Activated CD4-positive, CD25-positive, alpha-beta regulatory T cell (primary cell): ENCODE data around the gene CCS.
"Not testable (repeated sequence)": the region's sequence is repeated elsewhere in the genome, so short reads cannot be mapped to it uniquely, and the experiment has no call there.

Experiments
- DNase-seq, 4 experiments: peaks; one replicate each; lab custom pipeline; 2025; lab: John Stamatoyannopoulos, UW

Gene CCS

DNA sequence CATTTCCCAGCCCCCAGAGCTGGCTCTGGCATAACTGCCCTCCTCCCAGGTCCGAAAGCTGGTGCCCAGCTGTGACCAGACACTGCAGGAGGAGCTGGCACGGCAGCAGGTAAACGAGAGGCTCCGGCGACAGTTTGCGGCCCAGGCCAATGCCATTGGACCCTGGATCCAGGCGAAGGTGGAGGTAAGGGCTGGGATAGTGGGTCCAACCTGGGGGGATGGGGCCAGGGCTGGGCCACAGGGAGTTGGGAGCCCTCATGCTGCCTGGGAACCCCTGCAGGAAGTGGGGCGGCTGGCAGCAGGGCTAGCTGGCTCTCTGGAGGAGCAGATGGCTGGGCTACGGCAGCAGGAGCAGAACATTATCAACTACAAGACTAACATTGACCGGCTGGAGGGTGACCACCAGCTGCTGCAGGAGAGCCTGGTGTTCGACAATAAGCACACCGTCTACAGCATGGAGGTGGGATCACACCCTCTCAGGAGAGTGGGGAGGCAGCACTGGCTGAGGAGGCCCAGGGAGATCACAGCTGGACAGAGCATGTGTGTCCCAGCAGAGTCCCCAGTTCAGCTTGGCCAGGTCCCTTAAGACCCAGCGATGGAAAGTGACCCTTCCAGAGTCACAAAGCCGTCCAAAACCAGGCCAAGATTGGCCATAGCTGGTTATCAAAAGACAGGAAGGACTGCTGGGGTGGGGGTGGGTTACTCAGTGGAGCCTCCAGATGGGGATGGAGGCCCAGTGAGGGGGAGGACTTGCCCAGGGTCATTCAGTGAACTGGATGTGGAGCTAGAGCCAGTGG is 31.6 kb upstream of the CCS start:
- no peak for DNase-seq

GRCh38 chr11:66561975-66562248 is 31.1 kb upstream of the CCS start:
- DNase-seq: no peak

- DNase-seq: no peak
Measured at GRCh38 chr11:66562275-66562674, 30.7 kb upstream of the CCS start.

- no peak for DNase-seq
Measured at GRCh38 chr11:66562907-66563583, 29.9 kb upstream of the CCS start.

DNA sequence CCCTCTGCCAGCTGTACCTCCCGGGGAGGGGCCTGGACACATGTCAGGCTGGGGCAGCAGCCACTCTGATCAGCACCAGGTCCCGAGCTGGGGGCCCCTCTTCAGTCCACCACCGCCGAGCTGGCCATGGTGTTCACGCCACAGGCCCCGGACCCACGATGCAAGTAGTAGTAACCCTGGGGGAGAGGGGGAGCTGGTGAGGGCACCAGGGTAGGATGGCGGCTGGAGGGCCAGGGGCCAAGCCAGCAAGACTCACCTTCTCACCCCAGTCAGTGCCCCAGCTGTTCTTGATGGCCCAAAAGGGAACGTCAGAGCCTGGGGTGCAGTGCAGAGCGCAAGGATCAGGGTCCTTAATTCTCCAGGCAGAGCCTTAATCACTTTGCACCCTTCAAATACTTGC is 29.2 kb upstream of the CCS start:
- no peak for DNase-seq

DNA sequence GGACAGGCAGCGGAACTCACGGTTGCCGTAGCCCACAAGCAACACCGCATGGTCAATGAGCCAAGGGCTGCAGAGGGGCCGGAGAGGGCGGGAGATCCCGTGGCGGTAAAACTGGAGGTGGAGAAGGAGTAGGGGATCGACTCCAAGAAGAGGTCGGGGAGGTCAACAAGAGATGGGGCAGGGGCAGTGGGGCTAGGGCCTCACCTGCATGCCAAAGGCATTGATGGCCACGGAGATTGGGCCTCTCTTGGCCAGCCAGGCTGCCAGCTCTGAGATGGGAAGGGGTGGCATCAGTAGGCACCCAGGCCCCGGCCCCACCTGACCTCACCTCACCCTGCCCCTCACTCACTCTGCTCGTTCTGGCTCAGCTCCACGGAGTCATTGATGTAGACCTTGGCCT is 28.4 kb upstream of the CCS start:
- no peak for DNase-seq

DNA sequence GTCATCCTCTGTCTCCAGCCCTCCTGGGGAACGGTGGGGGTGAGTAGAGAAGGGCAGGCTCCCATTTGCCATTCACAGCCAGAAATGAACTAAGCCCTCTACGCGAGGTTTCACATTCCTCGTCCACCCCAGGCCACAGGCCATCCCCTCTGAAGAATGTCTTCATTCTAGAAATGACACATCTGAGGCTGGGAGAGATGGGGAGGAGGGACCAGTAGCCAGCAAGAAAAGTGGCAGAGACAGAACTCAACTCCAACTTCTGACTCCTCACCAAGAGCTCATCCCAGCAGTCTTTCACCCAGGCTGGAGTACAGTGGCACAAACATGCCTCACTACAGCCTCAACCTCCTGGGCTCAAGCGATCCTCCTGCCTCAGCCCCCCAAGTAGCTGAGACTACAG is 28.0 kb upstream of the CCS start:
- DNase-seq: no peak

GRCh38 chr11:66566221-66566620 is 26.8 kb upstream of the CCS start:
- no peak for DNase-seq

DNA sequence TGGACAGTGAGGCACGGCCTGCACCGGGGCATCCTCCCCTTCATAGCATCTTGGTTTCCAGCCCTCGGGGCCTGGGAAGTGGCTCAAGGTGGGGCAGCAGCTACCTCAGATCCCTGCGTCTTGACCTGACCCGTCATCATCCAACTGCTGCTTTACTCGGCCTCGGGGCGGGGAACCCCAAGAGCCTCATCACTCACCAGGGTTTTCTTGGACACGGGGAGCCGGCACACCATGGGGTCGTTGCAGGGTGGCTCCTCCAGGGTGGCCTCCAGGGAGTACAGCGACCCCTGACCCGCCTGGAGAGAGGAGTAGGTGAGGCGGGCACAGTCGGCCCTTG is 25.2 kb upstream of the CCS start:
- DNase-seq: no peak

DNA sequence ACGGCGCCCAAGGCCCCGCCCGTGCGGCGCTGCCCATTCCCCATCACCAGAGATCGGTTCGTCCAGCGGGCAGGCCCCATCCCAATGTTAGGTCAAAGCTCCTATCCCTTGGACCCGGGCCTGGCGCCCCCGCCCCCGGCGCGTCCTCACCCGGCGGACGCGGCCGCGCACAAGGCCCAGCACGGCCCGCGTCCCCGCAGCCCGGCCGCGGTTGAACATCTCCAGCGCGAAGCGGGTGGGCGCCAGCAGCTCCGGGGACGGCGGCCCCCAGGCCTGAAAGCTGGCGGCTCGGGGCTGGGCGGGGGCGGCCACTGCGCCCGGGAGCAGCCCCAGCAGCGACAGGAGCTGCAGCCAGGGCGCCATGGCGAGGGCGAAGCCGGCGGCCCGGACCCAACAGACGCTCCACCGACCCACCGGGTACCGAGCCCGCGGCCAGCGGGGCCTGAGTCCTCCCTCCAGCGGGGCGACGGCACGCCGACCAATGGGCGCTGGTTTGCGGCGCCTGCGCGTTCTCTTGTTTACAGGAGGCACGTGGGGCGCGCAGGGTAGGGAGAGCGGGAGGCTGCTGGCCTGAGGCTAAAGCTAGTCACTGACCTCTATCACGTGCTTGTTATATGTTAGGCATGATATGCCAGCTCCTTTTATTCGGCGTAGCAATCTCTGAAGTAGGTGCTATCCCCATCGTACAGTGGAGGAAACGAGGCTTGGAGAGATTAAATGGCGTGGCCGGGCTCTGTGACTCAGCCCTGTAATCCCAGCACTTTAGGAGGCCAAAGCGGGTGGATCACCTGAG is 24.7 kb upstream of the CCS start, which contains the start of gene CTSF:
CTSF (minus strand) TSS at position 483 of the 793 bp plus-strand sequence; CDS start at position 363, 120 bp downstream.
- DNase-seq: peak; percentile 25 to 36 (median 32)

DNA sequence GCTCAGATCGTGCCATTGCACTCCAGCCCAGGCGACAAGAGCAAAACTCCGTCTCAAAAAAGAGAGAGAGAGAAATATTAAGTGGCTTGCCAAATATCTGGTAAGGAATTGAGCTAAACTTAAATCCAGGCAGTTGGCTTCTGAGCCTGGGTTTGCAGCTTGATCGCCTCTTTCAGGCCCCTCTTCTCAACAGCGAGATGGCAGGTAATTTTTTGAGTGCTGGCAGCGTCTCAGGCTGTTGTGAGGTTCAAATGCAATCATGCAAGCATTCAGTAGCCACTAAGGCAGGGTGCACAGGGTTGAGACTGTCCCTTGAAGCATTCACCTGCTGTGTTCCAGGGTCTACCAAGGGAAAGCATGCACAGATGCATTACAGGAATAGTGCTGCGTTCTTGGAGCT is 23.9 kb upstream of the CCS start:
- no peak for DNase-seq

DNA sequence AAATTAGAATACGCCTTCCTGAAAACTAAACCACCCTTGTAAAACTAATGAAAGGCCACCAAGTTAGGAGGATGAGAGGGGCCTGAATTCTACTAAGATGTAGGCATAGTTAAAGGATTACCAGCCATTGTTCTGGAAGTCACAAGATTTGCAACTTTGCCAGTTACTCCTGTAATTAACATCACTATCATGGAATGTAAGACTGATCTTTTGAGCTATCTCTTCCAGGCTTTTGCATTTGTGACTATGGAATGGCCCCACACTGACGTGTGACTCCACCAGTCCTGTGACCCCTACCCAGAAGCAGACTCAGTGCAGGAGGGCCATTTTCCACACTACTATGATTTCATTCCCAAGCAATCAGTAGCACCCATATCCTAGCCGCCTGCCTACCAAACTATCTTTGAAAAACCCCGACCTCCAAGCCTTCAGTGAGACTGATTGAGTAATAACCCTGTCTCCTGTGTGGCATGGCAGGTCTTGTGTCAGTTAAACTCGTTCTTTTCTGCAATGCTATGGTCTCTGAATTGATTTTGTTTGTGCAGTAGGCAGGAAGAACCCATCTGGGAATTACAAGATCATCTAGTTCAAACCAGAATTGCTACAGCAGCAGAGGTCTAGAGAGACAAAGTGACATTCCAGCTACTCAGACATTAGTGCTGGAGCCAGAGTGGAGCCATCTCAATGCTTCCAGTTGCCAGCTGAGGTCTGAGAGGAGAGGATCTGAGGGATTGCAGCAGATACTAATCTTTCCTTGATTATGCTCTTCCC is 22.7 kb upstream of the CCS start:
- no peak for DNase-seq

- DNase-seq: no peak
Measured at GRCh38 chr11:66570850-66571180, 22.2 kb upstream of the CCS start.

GRCh38 chr11:66579017-66579606 is 13.9 kb upstream of the CCS start:
- DNase-seq: peak; percentile 44 to 70 (median 55)

- no peak for DNase-seq
Measured at GRCh38 chr11:66580803-66581202, 12.2 kb upstream of the CCS start.

GRCh38 chr11:66581261-66581660 is 11.7 kb upstream of the CCS start:
- DNase-seq: no peak

DNA sequence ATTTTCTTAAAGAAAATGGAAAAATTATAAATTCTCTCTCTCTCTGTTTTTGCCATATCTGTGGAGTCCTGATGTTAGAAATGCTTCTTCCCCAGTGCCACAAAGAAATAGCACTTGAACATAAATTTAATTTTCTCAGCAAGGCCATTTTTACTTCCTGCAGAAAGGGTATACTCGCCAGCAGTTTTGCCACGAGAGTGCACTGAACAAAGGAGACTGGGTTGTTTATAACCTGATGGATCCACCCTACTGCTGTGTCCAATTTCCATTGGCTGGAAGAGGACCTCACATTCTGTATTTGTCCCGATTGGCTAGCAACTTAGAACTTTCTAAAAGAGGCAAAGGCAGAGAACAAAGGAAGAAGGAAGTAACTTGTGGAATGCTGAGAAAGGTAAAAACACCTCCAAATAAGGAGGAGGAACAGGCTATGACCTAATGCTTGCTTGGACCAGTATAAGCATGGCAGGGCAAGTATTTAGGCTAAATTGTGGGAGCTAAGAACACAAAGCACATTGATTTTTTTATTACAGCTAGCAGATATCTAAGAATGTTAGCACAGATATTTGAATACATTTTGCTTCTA is 10.3 kb upstream of the CCS start:
- DNase-seq: not testable (repeated sequence)

- not testable (repeated sequence) for DNase-seq
Measured at GRCh38 chr11:66585447-66585846, 7.5 kb upstream of the CCS start.

DNA sequence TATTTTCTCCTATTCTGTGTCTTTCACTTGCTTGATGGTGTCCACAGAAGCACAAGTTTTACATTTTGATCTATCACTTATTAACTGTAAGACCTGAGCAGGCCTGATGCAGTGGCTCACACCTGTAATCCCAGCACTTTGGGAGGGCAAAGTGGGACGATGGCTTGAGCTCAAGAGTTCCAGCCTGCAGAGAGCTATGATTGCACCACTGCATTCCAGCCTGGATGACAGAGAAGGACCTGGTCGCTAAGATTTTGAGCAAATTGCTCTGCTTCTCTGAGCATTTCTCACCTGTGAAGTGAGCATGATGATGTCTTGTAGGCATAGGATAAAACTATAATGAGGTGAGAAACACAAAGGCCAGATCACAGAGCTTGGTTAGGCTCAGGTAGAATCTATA is 6.8 kb upstream of the CCS start:
- DNase-seq: no peak

GRCh38 chr11:66589315-66589714 is 3.7 kb upstream of the CCS start:
- DNase-seq: not testable (repeated sequence)

GRCh38 chr11:66589996-66590675 is 2.8 kb upstream of the CCS start:
- no peak for DNase-seq
